ENCODE measurements around the gene CRACR2B. TPM values are rescaled to one million over a fixed set of nuclear protein-coding genes. Genes with fewer than 3 reads are reported as not detected.

The CRACR2B gene
- total and polyA plus RNA-seq, 2 experiments from 2014 or later: 2.0 to 2.3 TPM

DNA sequence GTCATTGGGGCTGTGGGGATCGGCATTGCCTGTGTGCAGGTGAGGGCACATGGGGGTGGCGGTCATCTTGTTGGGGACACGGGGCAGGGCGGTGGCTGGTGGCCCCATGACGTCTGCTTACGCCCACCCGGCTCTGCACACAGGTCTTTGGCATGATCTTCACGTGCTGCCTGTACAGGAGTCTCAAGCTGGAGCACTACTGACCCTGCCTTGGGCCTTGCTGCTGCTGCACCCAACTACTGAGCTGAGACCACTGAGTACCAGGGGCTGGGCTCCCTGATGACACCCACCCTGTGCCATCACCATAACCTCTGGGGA lies 10.2 kb downstream of the CRACR2B start:
- DNase-seq: no peak
- TF ChIP-seq EZH2phosphoT487 (IDR thresholded peaks at IDR 0.05; ENCODE audit: insufficient read depth, low read depth) (no peak), EZH2 (IDR thresholded peaks at IDR 0.05; ENCODE audit: insufficient read depth, poor library complexity, severe bottlenecking) (no peak)
- Histone ChIP-seq H3K4me2 (ENCODE audit: unreplicated experiment) (no peak overlapping the region), H3K4me1 (ENCODE audit: insufficient read depth) (peaks cover 8% of the 10 kb centered on the region; the same call in 1 of the 2 replicates), H3K9ac (no peak overlapping the region), H3K27me3 (replicated peaks; ENCODE audit: insufficient read depth) (no peaks in the 10 kb centered on the region), H2AFZ (no peak overlapping the region), H3K36me3 (ENCODE audit: low read depth) (peaks cover 17% of the 10 kb centered on the region), H3K9me2 (ENCODE audit: insufficient read depth) (no peaks in the 10 kb centered on the region), H3F3A (ENCODE audit: insufficient read depth) (peaks cover 21% of the 10 kb centered on the region), H3K4me3 (no peak overlapping the region), H4K20me1 (ENCODE audit: insufficient read depth) (no peaks in the 10 kb centered on the region), H3K79me2 (ENCODE audit: insufficient read depth) (peaks cover 81% of the 10 kb centered on the region), H3K27ac (no peak overlapping the region), H3K9me3 (ENCODE audit: low read depth) (no peaks in the 10 kb centered on the region)
- in situ Hi-C loops (cut with MboI): no loop called here
- WGBS, 2 experiments (ENCODE audit: low coverage in 1 of 2, low lambda C conversion rate in 2 of 2, missing lambda C conversion rate in 2 of 2): 61 to 68% methylated on average over 7 to 8 of the region's 8 CpGs

DNA sequence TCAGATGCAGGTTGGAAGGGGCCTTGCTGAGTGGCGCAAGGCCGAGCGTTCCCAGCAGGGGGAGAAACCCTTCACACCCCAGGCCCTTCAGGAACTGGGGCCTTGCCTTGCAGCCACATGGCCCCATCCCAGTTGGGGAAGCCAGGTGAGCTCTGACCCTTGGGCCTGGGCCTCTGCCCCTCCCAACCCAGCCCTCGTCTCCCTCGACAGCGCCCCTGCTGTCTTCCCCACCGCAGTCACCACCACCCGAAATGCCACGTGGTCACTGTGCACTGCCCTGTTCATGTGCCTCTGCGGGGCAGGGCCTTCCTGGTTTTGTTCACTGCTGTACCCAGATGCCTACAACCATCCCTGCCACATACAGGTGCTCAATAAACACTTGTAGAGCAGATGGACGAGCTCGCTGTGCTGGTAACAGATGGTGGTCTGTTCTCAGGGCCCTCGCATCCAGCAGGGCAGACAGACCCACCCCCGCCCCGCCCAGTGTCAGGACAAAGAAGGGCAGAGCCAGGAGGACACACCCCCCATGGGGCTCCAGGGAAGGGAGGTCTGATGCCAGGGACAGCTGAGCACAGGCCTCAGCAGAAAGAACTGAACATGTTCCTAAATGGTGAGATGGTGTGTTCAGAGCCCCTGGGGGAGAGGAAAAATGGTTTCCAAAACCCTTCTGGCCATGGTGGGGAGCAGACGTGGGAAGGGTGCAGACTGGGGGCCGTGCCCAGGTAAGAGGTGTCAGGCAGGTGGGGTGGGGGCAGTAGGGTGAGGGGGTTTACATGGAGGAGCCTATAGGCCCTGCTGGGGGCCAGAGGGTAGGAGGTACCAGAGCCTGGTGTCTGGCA lies 10.9 kb downstream of the CRACR2B start:
- in situ Hi-C loops (cut with MboI): no loop called here
- H2AFZ ChIP-seq: no peak overlapping the region
- peak; percentile 59 for DNase-seq
- peaks cover 17% of the 10 kb centered on the region for H3K36me3 ChIP-seq (ENCODE audit: low read depth)
- no peak overlapping the region for H3K4me3 ChIP-seq
- WGBS, 2 experiments (ENCODE audit: low coverage in 1 of 2, low lambda C conversion rate in 2 of 2, missing lambda C conversion rate in 2 of 2): 33 to 39% methylated on average over 14 to 17 of the region's 17 CpGs
- TF ChIP-seq EZH2 (IDR thresholded peaks at IDR 0.05; ENCODE audit: insufficient read depth, poor library complexity, severe bottlenecking) (no peak), EZH2phosphoT487 (IDR thresholded peaks at IDR 0.05; ENCODE audit: insufficient read depth, low read depth) (no peak)
- no peak overlapping the region for H3K4me2 ChIP-seq (ENCODE audit: unreplicated experiment)
- no peaks in the 10 kb centered on the region for H3K27me3 ChIP-seq (replicated peaks; ENCODE audit: insufficient read depth)
- no peaks in the 10 kb centered on the region for H4K20me1 ChIP-seq (ENCODE audit: insufficient read depth)
- H3K4me1 ChIP-seq (ENCODE audit: insufficient read depth): peaks cover 8% of the 10 kb centered on the region; the same call in 1 of the 2 replicates
- H3K9ac ChIP-seq: peak overlapping the region; percentile 96; the same call in 1 of the 2 replicates
- no peaks in the 10 kb centered on the region for H3K9me3 ChIP-seq (ENCODE audit: low read depth)
- peaks cover 21% of the 10 kb centered on the region for H3F3A ChIP-seq (ENCODE audit: insufficient read depth)
- peak overlapping the region; percentile 89 for H3K27ac ChIP-seq
- no peaks in the 10 kb centered on the region for H3K9me2 ChIP-seq (ENCODE audit: insufficient read depth)
- peaks cover 75% of the 10 kb centered on the region for H3K79me2 ChIP-seq (ENCODE audit: insufficient read depth)

DNA sequence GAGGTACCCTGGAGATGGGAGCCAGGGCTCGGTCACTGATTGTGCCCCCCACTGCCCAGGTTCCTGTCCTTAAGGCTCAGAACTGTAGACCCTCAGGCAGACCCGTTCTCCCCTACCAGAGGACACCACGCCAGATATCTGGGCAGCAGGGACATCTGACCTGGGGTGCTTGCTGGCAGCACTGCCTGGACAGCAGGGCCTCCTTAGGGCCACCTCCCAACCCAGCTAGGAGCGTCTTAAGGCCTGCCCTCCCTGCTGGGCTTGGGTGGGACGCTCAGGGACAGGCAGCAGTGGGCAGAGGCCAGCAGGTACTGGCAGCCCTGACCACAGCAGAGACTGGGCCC lies 11.5 kb downstream of the CRACR2B start:
- peaks cover 8% of the 10 kb centered on the region; the same call in 1 of the 2 replicates for H3K4me1 ChIP-seq (ENCODE audit: insufficient read depth)
- H3K9ac ChIP-seq: peak overlapping the region; percentile 96; the same call in 1 of the 2 replicates
- H3K4me3 ChIP-seq: no peak overlapping the region
- H3K79me2 ChIP-seq (ENCODE audit: insufficient read depth): peaks cover 71% of the 10 kb centered on the region
- DNase-seq: no peak
- in situ Hi-C loops (cut with MboI): no loop called here
- H2AFZ ChIP-seq: no peak overlapping the region
- H3K36me3 ChIP-seq (ENCODE audit: low read depth): peaks cover 17% of the 10 kb centered on the region
- WGBS, 2 experiments (ENCODE audit: low coverage in 1 of 2, low lambda C conversion rate in 2 of 2, missing lambda C conversion rate in 2 of 2): 82 to 86% methylated on average over 5 of the region's 5 CpGs
- TF ChIP-seq EZH2phosphoT487 (IDR thresholded peaks at IDR 0.05; ENCODE audit: insufficient read depth, low read depth): no peak
- no peak for TF ChIP-seq EZH2 (IDR thresholded peaks at IDR 0.05; ENCODE audit: insufficient read depth, poor library complexity, severe bottlenecking)
- peaks cover 21% of the 10 kb centered on the region for H3F3A ChIP-seq (ENCODE audit: insufficient read depth)
- H3K4me2 ChIP-seq (ENCODE audit: unreplicated experiment): no peak overlapping the region
- peak overlapping the region; percentile 89 for H3K27ac ChIP-seq
- H3K27me3 ChIP-seq (replicated peaks; ENCODE audit: insufficient read depth): no peaks in the 10 kb centered on the region
- H3K9me3 ChIP-seq (ENCODE audit: low read depth): no peaks in the 10 kb centered on the region
- H3K9me2 ChIP-seq (ENCODE audit: insufficient read depth): no peaks in the 10 kb centered on the region
- H4K20me1 ChIP-seq (ENCODE audit: insufficient read depth): no peaks in the 10 kb centered on the region

DNA sequence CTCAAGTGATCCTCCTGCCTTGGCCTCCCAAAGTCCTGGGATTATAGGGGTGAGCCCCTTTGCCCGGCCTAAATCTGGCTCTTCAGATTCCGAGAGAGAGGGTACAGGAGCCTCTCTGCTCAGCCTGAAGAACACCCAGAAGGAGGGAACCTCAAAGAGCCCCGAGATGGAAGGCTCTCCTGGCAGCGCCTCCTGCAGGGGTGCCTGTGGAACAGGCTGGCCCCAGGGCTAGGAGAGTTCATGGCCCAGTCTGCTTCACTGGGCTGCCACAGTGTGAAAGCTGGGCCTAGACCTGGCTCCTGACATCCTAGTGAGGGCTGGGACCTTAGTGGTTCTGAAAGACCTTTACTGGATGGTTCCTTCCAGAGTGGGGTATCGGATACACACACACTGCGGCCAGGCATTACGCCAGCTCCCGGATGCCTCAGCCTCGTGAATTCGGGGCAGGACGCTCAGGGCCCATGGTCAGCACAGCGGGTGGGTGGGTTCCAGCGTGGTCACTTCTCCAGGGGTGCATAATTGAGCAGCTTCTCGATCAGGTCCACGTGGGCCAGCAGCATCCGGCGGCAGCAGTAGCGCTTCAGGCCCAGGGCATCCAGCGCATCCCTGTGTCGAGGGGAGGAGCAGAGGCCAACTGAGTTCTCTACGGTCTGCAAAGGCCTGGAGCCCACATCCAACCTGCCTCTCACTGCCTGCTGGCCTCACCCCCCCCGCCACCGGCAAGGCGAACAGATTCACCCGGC lies 12.3 kb downstream of the CRACR2B start:
- H3K27me3 ChIP-seq (replicated peaks; ENCODE audit: insufficient read depth): no peaks in the 10 kb centered on the region
- no peak overlapping the region for H2AFZ ChIP-seq
- H3K9ac ChIP-seq: peak overlapping the region; percentile 96
- H3K79me2 ChIP-seq (ENCODE audit: insufficient read depth): peaks cover 69% of the 10 kb centered on the region
- H3K4me1 ChIP-seq (ENCODE audit: insufficient read depth): peaks cover 10% of the 10 kb centered on the region
- H3F3A ChIP-seq (ENCODE audit: insufficient read depth): peaks cover 21% of the 10 kb centered on the region
- no peak for TF ChIP-seq EZH2phosphoT487 (IDR thresholded peaks at IDR 0.05; ENCODE audit: insufficient read depth, low read depth)
- no peak for TF ChIP-seq EZH2 (IDR thresholded peaks at IDR 0.05; ENCODE audit: insufficient read depth, poor library complexity, severe bottlenecking)
- H3K9me3 ChIP-seq (ENCODE audit: low read depth): no peaks in the 10 kb centered on the region
- in situ Hi-C loops (cut with MboI): no loop called here
- 67 to 71% methylated on average over 24 of the region's 25 CpGs for WGBS, 2 experiments (ENCODE audit: low coverage in 1 of 2, low lambda C conversion rate in 2 of 2, missing lambda C conversion rate in 2 of 2)
- H4K20me1 ChIP-seq (ENCODE audit: insufficient read depth): no peaks in the 10 kb centered on the region
- peak overlapping the region; percentile 92 for H3K4me2 ChIP-seq (ENCODE audit: unreplicated experiment)
- peak overlapping the region; percentile 84 for H3K4me3 ChIP-seq
- no peaks in the 10 kb centered on the region for H3K9me2 ChIP-seq (ENCODE audit: insufficient read depth)
- H3K27ac ChIP-seq: peak overlapping the region; percentile 89
- peaks cover 17% of the 10 kb centered on the region for H3K36me3 ChIP-seq (ENCODE audit: low read depth)
- DNase-seq: peak; percentile 69

Data from GM23248 (cell line).